Astrocyte (in vitro differentiated cells and primary cell): Measurements from ENCODE around the gene PKD2. TPM values are rescaled to one million over a fixed set of nuclear protein-coding genes. Genes with fewer than 3 reads are reported as not detected.

ENCODE experiments used
- DNase-seq: peaks from one replicate; pipeline ENCODE4 v3.0.0-alpha.2; 2010; ENCODE audit warnings: low read depth
- FAIRE-seq: peaks from 2 replicates; lab custom pipeline; 2011; peaks lifted over from hg19 to GRCh38; lab: Jason Lieb, UNC
- H2AFZ ChIP-seq: 2 replicates; pipeline ENCODE4 v1.6.0; 2012; ENCODE audit warnings: low read depth, low read length, inconsistent platforms
- H3K27ac ChIP-seq: 2 replicates; pipeline ENCODE4 v1.5.1; 2011; ENCODE audit warnings: low read depth, low read length, inconsistent platforms
- H3K27me3 ChIP-seq: 2 replicates; pipeline ENCODE4 v1.6.0; 2011; ENCODE audit warnings: low read length, inconsistent platforms; ENCODE audit not compliant: insufficient read depth
- H3K36me3 ChIP-seq: 2 replicates; pipeline ENCODE4 v1.5.1; 2011; ENCODE audit warnings: low read length, inconsistent platforms; ENCODE audit not compliant: insufficient read depth
- H3K4me1 ChIP-seq: 2 replicates; pipeline ENCODE4 v1.5.1; 2011; ENCODE audit warnings: low read length, inconsistent platforms; ENCODE audit not compliant: insufficient read depth
- H3K4me2 ChIP-seq: 2 replicates; pipeline ENCODE4 v1.6.0; 2012; ENCODE audit warnings: low read length, inconsistent platforms
- H3K4me3 ChIP-seq: 2 replicates; pipeline ENCODE4 v1.5.1; 2011; ENCODE audit warnings: low read depth, mild to moderate bottlenecking, low read length, inconsistent platforms; ENCODE audit not compliant: insufficient read depth
- H3K79me2 ChIP-seq: 2 replicates; pipeline ENCODE4 v1.6.0; 2012; ENCODE audit warnings: mild to moderate bottlenecking, low read length, inconsistent platforms; ENCODE audit not compliant: insufficient read depth
- H3K9ac ChIP-seq: 2 replicates; pipeline ENCODE4 v1.6.0; 2012; ENCODE audit warnings: mild to moderate bottlenecking, low read length, inconsistent platforms
- H3K9me3 ChIP-seq: 2 replicates; pipeline ENCODE4 v1.5.1; 2012; ENCODE audit warnings: low read depth, mild to moderate bottlenecking, low read length, inconsistent platforms; ENCODE audit not compliant: insufficient read depth
- H4K20me1 ChIP-seq: 2 replicates; pipeline ENCODE4 v1.6.0; 2012; ENCODE audit warnings: low read length, inconsistent platforms; ENCODE audit not compliant: insufficient read depth
- H3K27ac Mint-ChIP-seq: one replicate; pipeline ENCODE4 v1.8.0; 2021; ENCODE audit warnings: mild to moderate bottlenecking, mixed read lengths; ENCODE audit not compliant: unreplicated experiment
- H3K27me3 Mint-ChIP-seq: one replicate; pipeline ENCODE4 v1.8.0; 2021; ENCODE audit warnings: low read depth, mixed read lengths; ENCODE audit not compliant: unreplicated experiment
- H3K36me3 Mint-ChIP-seq: one replicate; pipeline ENCODE4 v1.8.0; 2021; ENCODE audit warnings: low read depth, mixed read lengths; ENCODE audit not compliant: unreplicated experiment
- H3K4me1 Mint-ChIP-seq: one replicate; pipeline ENCODE4 v1.8.0; 2021; ENCODE audit warnings: low read depth, mixed read lengths; ENCODE audit not compliant: unreplicated experiment
- H3K4me3 Mint-ChIP-seq: one replicate; pipeline ENCODE4 v1.8.0; 2021; ENCODE audit warnings: mild to moderate bottlenecking, moderate library complexity, mixed read lengths; ENCODE audit not compliant: unreplicated experiment
- H3K9me3 Mint-ChIP-seq: one replicate; pipeline ENCODE4 v1.8.0; 2021; ENCODE audit warnings: mild to moderate bottlenecking, mixed read lengths; ENCODE audit not compliant: unreplicated experiment
- CTCF ChIP-seq: IDR thresholded peaks from 2 replicates; pipeline ENCODE4 v1.5.1; 2011; ENCODE audit warnings: low read depth, mild to moderate bottlenecking, inconsistent platforms, low read length, moderate library complexity; ENCODE audit not compliant: insufficient read depth
- EZH2 ChIP-seq: IDR thresholded peaks from 2 replicates; pipeline ENCODE4 v1.6.1; 2012; ENCODE audit warnings: mild to moderate bottlenecking, low read length, inconsistent platforms; ENCODE audit not compliant: insufficient read depth
- total RNA-seq: library from RNA; stranded (reverse); gene quantifications from 2 replicates; pipeline ENCODE4 v1.2.1, GENCODE V29; 2021

The PKD2 gene
- total RNA-seq, 1 donor from 2014 or later: 19.7 TPM

GRCh38 chr4:88091378-88091777 lies 83.9 kb downstream of the PKD2 start:
- no peaks in the 10 kb centered on the region for H3K4me1 ChIP-seq
- H3K4me3 Mint-ChIP-seq: no peak overlapping the region
- no peak for TF ChIP-seq CTCF
- no peak for TF ChIP-seq EZH2

GRCh38 chr4:88093874-88094273 lies 86.4 kb downstream of the PKD2 start:
- Histone ChIP-seq H3K9ac (no peak overlapping the region), H3K79me2 (no peaks in the 10 kb centered on the region)
- H3K27me3 Mint-ChIP-seq: no peaks in the 10 kb centered on the region

More at GRCh38 chr4:88091378-88091777, 83.9 kb downstream of the PKD2 start:
- Histone ChIP-seq H3K4me2 (no peak overlapping the region), H3K9me3 (no peaks in the 10 kb centered on the region), H3K27ac (no peak overlapping the region), H3K4me3 (no peak overlapping the region), H2AFZ (no peak overlapping the region), H4K20me1 (no peaks in the 10 kb centered on the region), H3K79me2 (no peaks in the 10 kb centered on the region), H3K27me3 (no peaks in the 10 kb centered on the region), H3K36me3 (no peaks in the 10 kb centered on the region), H3K9ac (no peak overlapping the region)
- H3K9me3 Mint-ChIP-seq: no peaks in the 10 kb centered on the region
- H3K27me3 Mint-ChIP-seq: peaks cover 3% of the 10 kb centered on the region
- DNase-seq (peak; percentile 69), FAIRE-seq (no peak)
- no peaks in the 10 kb centered on the region for H3K36me3 Mint-ChIP-seq
- no peaks in the 10 kb centered on the region for H3K4me1 Mint-ChIP-seq
- H3K27ac Mint-ChIP-seq: no peak overlapping the region

More at GRCh38 chr4:88093874-88094273, 86.4 kb downstream of the PKD2 start:
- Histone ChIP-seq H3K27ac (no peak overlapping the region), H2AFZ (no peak overlapping the region), H3K27me3 (no peaks in the 10 kb centered on the region), H3K9me3 (no peaks in the 10 kb centered on the region), H4K20me1 (no peaks in the 10 kb centered on the region), H3K4me2 (no peak overlapping the region), H3K4me3 (no peak overlapping the region), H3K36me3 (no peaks in the 10 kb centered on the region), H3K4me1 (no peaks in the 10 kb centered on the region)
- H3K36me3 Mint-ChIP-seq: no peaks in the 10 kb centered on the region
- DNase-seq (no peak), FAIRE-seq (no peak)
- H3K9me3 Mint-ChIP-seq: no peaks in the 10 kb centered on the region
- H3K4me1 Mint-ChIP-seq: no peaks in the 10 kb centered on the region
- TF ChIP-seq CTCF: no peak
- no peak for TF ChIP-seq EZH2
- no peak overlapping the region for H3K4me3 Mint-ChIP-seq
- no peak overlapping the region for H3K27ac Mint-ChIP-seq
